ENCODE results near the gene FAM131A.

FAM131A gene

GRCh38 chr3:184368116-184368515 is 30.7 kb downstream of the FAM131A start:
- no peaks in the 10 kb centered on the region for H3K9me3 ChIP-seq (ENCODE audit: control insufficient read depth, insufficient read depth, low read depth, low read length)
- POLR2A ChIA-PET = no interaction called here
- no peak for TF ChIP-seq ZNF146 (tag by site-specific recombination; IDR thresholded peaks at IDR 0.05)
- H3K4me1 ChIP-seq (ENCODE audit: control insufficient read depth, insufficient read depth, low read length) = no peaks in the 10 kb centered on the region
- no peak overlapping the region for H3K4me3 ChIP-seq (ENCODE audit: low read depth, low read length)
- CTCF ChIA-PET = interaction anchor here (1.2 to 7.7 kb wide), 2 partner anchors 100 to 145 kb away, joined by 6 to 85 read pairs; no protein-coding TSS in a partner anchor
- H3K27ac ChIP-seq (ENCODE audit: extremely low read depth, low read depth, low read length) = no peak overlapping the region
- H3K36me3 ChIP-seq (ENCODE audit: control insufficient read depth in 2 of 2, insufficient read depth in 1 of 2, low read length in 2 of 2) = peaks cover 7 to 51% of the 10 kb centered on the region in 2 experiments; a peak in 2 of 3 replicates

GRCh38 chr3:184368586-184369183 is 31.3 kb downstream of the FAM131A start:
- no peak overlapping the region for H3K27ac ChIP-seq (ENCODE audit: extremely low read depth, low read depth, low read length)
- ChIA-PET POLR2A (no interaction called here), CTCF (interaction anchor here (0.7 to 7.7 kb wide), 3 partner anchors 58 to 145 kb away, joined by 4 to 85 read pairs (median 6); no protein-coding TSS in a partner anchor)
- H3K4me1 ChIP-seq (ENCODE audit: control insufficient read depth, insufficient read depth, low read length) = no peaks in the 10 kb centered on the region
- no peak for TF ChIP-seq ZNF433 (tag by site-specific recombination; IDR thresholded peaks at IDR 0.05; ENCODE audit: low read depth)
- no peak for TF ChIP-seq ZNF132 (tag by site-specific recombination; IDR thresholded peaks at IDR 0.05; ENCODE audit: borderline replicate concordance)
- TF ChIP-seq ZNF571 (tag by site-specific recombination; IDR thresholded peaks at IDR 0.05) = no peak
- TF ChIP-seq, protein P1, sequence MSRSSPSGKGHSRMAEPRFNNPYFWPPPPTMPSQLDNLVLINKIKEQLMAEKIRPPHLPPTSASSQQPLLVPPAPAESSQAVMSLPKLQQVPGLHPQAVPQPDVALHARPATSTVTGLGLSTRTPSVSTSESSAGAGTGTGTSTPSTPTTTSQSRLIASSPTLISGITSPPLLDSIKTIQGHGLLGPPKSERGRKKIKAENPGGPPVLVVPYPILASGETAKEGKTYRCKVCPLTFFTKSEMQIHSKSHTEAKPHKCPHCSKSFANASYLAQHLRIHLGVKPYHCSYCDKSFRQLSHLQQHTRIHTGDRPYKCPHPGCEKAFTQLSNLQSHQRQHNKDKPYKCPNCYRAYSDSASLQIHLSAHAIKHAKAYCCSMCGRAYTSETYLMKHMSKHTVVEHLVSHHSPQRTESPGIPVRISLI (tag by site-specific recombination; IDR thresholded peaks at IDR 0.05) = no peak
- TF ChIP-seq ZNF658 (tag by site-specific recombination; IDR thresholded peaks at IDR 0.05) = no peak
- no peak for TF ChIP-seq ZNF670 (tag by site-specific recombination; IDR thresholded peaks at IDR 0.05; ENCODE audit: low read depth)
- TF ChIP-seq, protein P2, sequence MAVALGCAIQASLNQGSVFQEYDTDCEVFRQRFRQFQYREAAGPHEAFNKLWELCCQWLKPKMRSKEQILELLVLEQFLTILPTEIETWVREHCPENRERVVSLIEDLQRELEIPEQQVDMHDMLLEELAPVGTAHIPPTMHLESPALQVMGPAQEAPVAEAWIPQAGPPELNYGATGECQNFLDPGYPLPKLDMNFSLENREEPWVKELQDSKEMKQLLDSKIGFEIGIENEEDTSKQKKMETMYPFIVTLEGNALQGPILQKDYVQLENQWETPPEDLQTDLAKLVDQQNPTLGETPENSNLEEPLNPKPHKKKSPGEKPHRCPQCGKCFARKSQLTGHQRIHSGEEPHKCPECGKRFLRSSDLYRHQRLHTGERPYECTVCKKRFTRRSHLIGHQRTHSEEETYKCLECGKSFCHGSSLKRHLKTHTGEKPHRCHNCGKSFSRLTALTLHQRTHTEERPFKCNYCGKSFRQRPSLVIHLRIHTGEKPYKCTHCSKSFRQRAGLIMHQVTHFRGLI (tag by site-specific recombination; IDR thresholded peaks at IDR 0.05) = no peak
- TF ChIP-seq YY1 (tag by site-specific recombination; IDR thresholded peaks at IDR 0.05) = no peak
- TF ChIP-seq, protein P3, sequence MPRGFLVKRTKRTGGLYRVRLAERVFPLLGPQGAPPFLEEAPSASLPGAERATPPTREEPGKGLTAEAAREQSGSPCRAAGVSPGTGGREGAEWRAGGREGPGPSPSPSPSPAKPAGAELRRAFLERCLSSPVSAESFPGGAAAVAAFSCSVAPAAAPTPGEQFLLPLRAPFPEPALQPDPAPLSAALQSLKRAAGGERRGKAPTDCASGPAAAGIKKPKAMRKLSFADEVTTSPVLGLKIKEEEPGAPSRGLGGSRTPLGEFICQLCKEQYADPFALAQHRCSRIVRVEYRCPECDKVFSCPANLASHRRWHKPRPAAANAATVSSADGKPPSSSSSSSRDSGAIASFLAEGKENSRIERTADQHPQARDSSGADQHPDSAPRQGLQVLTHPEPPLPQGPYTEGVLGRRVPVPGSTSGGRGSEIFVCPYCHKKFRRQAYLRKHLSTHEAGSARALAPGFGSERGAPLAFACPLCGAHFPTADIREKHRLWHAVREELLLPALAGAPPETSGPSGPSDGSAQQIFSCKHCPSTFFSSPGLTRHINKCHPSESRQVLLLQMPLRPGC (tag by site-specific recombination; IDR thresholded peaks at IDR 0.05) = no peak
- TF ChIP-seq TSHZ1 (tag by site-specific recombination; IDR thresholded peaks at IDR 0.05; ENCODE audit: borderline replicate concordance) = no peak
- TF ChIP-seq ZNF624 (tag by site-specific recombination; IDR thresholded peaks at IDR 0.05) = no peak
- TF ChIP-seq ZNF121 (tag by site-specific recombination; IDR thresholded peaks at IDR 0.05) = no peak
- TF ChIP-seq ZNF48 (tag by site-specific recombination; IDR thresholded peaks at IDR 0.05) = no peak
- no peak for TF ChIP-seq HOXA7 (CRISPR knock-in tag; IDR thresholded peaks at IDR 0.05; ENCODE audit: borderline replicate concordance)
- no peak for TF ChIP-seq PRDM10 (tag by site-specific recombination; IDR thresholded peaks at IDR 0.05)
- no peak for TF ChIP-seq ZNF423 (tag by site-specific recombination; IDR thresholded peaks at IDR 0.05)
- TF ChIP-seq ZNF239 (tag by site-specific recombination; IDR thresholded peaks at IDR 0.05) = no peak
- H3K36me3 ChIP-seq (ENCODE audit: control insufficient read depth in 2 of 2, insufficient read depth in 1 of 2, low read length in 2 of 2) = peaks cover 7 to 51% of the 10 kb centered on the region in 2 experiments; a peak in 2 of 3 replicates
- H3K4me3 ChIP-seq (ENCODE audit: low read depth, low read length) = no peak overlapping the region
- no peaks in the 10 kb centered on the region for H3K9me3 ChIP-seq (ENCODE audit: control insufficient read depth, insufficient read depth, low read depth, low read length)
